ENCODE data around the gene CHRNA5.
A peak's percentile ranks its signal among the peaks of the same experiment; 100 is the strongest.

Gene CHRNA5

GRCh38 chr15:78620021-78620526 is 54.8 kb downstream of the CHRNA5 start:
- peak overlapping the region; percentile 48 for H3K4me3 ChIP-seq (ENCODE audit: low read length)
- TF ChIP-seq, protein P1, sequence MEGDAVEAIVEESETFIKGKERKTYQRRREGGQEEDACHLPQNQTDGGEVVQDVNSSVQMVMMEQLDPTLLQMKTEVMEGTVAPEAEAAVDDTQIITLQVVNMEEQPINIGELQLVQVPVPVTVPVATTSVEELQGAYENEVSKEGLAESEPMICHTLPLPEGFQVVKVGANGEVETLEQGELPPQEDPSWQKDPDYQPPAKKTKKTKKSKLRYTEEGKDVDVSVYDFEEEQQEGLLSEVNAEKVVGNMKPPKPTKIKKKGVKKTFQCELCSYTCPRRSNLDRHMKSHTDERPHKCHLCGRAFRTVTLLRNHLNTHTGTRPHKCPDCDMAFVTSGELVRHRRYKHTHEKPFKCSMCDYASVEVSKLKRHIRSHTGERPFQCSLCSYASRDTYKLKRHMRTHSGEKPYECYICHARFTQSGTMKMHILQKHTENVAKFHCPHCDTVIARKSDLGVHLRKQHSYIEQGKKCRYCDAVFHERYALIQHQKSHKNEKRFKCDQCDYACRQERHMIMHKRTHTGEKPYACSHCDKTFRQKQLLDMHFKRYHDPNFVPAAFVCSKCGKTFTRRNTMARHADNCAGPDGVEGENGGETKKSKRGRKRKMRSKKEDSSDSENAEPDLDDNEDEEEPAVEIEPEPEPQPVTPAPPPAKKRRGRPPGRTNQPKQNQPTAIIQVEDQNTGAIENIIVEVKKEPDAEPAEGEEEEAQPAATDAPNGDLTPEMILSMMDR (conservative IDR thresholded peaks at IDR 0.05; ENCODE audit: low read depth, low read length), result peak; percentile 63
- DNase-seq (ENCODE audit: low read depth), result no peak

DNA sequence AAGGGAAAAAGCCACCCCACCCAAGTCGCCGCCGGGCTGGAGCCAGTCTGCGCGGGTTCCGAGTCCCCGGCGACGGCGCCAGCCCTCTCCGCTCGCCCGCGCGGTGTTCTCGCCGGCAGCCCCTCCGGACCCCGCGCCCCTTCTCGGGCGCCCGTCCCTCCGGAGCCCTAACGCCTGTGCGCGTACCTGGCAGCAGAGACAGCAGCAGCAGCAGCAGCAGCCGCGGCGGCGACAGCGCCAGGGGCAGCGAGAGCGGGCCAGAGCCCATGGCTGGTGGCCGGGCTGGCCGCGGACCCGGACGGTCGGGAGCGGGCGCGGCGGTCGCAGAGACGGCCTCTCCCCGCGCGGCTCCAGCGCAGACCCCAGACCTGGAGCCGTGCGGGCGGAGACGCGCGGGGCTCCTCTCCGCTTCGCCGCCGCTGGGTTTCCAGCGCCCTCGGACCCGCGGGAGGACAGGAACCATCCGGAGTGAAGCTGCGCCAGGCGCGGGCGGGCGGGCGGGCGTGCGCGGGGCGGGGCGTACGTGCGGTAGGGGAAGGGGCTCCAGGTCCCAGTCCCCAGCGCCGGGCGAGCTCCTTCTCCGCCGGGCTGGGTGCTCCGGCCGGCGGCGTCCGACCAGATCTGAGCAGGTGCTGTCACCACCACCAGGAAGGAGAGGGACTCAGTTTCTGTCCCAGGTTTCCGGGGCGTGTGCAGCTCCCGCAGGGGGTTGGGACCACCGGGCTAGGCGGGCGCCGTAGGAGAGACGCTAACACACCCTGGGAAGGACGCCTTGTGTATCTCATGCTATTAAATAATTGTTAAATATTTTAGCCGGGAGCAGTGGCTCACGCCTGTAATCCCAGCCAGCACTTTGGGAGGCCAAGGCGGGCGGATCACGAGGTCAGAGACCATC is 55.5 kb downstream of the CHRNA5 start, which contains the start of gene CHRNA3:
CHRNA3 (minus strand) TSS at position 470 of the 895 bp plus-strand sequence; CDS start at position 268, 202 bp downstream.
- TF ChIP-seq, protein P1 (conservative IDR thresholded peaks at IDR 0.05; ENCODE audit: low read depth, low read length), result no peak
- H3K4me3 ChIP-seq (ENCODE audit: low read length), result peak within 1 kb of the TSS; percentile 48
- DNase-seq (ENCODE audit: low read depth), result no peak

- TF ChIP-seq, protein P1 (conservative IDR thresholded peaks at IDR 0.05; ENCODE audit: low read depth, low read length), result no peak
- H3K4me3 ChIP-seq (ENCODE audit: low read length), result no peak overlapping the region
- no peak for DNase-seq (ENCODE audit: low read depth)
Observed at GRCh38 chr15:78621810-78622402, 56.6 kb downstream of the CHRNA5 start.

DNA sequence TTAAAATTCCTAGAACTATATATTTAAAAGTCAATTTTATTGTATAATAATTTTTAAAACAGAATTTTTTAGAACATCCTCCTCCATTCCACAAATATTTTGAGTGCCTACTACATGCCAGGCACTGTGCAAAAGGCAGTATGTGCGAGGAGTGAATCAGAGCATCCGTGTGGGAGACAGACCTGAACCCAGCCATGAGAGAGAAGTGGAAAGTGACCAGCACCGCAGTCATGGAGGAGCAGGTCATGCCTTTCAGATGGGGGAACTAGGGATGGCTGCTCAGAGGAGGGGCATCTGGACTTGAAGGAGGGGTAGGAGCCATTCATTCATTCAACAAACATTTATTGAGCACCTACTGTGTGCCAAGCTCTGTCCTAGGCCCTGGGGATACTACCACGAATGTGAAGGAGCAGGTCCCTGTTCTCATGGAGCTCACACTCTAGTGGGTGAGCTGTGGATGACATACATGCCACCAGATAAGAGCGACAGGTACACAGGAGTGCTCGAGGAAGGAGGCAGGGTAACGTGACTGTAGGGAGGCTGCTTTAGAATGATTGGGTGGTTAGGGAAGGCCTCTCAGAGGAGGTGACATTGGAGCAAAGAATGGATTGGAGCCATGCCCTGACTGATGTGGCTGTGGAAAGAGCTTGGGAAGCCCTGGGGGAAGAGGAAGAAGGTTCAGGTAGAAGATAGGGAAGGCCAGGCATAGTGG is 58.6 kb downstream of the CHRNA5 start:
- DNase-seq (ENCODE audit: low read depth), result no peak
- TF ChIP-seq, protein P1 (conservative IDR thresholded peaks at IDR 0.05; ENCODE audit: low read depth, low read length), result no peak
- no peak overlapping the region for H3K4me3 ChIP-seq (ENCODE audit: low read length)

DNA sequence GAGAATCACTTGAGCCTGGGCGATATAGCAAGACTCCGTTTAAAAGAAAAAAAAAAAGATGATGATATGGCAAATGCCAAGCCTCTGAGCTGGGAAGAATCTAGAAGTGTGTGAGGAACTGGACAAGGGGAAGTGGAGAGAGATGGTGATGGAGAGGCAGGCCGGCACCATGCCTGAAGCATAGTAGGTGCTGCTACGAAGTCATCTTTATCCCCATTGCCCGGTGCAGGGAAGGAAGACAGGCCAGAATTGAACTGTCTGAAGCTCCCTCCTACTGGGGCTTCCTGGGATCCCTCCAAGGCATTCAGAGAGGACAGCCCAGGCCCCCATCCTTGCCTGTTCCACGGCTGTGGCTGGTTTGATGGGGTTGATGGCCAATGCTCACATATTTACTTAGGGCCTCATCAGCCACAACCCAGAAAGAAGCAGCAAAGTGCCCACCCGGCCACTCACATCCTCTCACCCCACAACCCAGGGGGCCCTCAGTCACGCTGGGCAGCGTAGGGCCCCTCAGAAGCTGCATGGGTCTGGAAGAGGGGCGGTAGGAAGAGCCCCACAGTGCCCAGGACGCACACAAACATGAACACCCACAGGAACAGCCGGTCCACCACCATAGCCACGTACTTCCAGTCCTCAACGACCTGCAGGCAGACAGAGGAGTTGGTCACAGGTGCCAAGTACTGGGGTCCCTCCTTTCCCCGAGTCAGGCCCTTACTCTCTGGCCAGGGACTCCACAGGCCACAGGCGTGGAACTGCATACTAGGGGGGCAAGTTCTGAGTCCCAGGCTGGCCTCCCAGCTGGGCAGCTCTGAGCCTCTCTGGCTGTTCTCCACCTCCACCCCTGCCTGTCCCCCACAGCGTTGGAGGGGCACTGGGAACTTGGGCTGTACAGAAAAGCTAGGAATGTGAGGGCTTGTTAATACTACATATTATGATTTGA is 59.6 kb downstream of the CHRNA5 start:
- DNase-seq (ENCODE audit: low read depth), result no peak
- TF ChIP-seq, protein P1 (conservative IDR thresholded peaks at IDR 0.05; ENCODE audit: low read depth, low read length), result no peak
- H3K4me3 ChIP-seq (ENCODE audit: low read length), result no peak overlapping the region
